Bronchial epithelial cell (primary cell): ENCODE measurements around the gene PRRT1. TPM values are rescaled to one million over a fixed set of nuclear protein-coding genes. Genes with fewer than 3 reads are reported as not detected.

ENCODE experiments used
- DNase-seq: peaks from one replicate; pipeline ENCODE4 v3.0.0-alpha.2; 2010; ENCODE audit warnings: low read depth
- FAIRE-seq: peaks from 2 replicates; lab custom pipeline; 2011; peaks lifted over from hg19 to GRCh38; lab: Jason Lieb, UNC
- H3K27me3 ChIP-seq: 2 replicates; pipeline ENCODE4 v1.5.1; 2011; ENCODE audit warnings: low read length; ENCODE audit not compliant: control insufficient read depth, insufficient read depth
- H3K36me3 ChIP-seq: 2 replicates; pipeline ENCODE4 v1.5.1; 2011; ENCODE audit warnings: low read length; ENCODE audit not compliant: control insufficient read depth, insufficient read depth
- H3K4me3 ChIP-seq: 2 replicates; pipeline ENCODE4 v1.5.1; 2011; ENCODE audit warnings: mild to moderate bottlenecking, low read depth, low read length, control low read depth
- total RNA-seq: library from RNA; depleted of rRNA; stranded (reverse); fragments of >200 nt; gene quantifications from 2 replicates; pipeline ENCODE4 v1.2.1, GENCODE V29; 2014
- TF ChIP-seq, protein P1 (sequence below): IDR thresholded peaks from 2 replicates; pipeline ENCODE4 v1.5.1; 2011; ENCODE audit warnings: mild to moderate bottlenecking, moderate library complexity, low read length, control low read depth, inconsistent platforms; ENCODE audit not compliant: insufficient read depth, severe bottlenecking

PRRT1 gene
- total RNA-seq, 1 donor from 2014 or later, result not detected

DNA sequence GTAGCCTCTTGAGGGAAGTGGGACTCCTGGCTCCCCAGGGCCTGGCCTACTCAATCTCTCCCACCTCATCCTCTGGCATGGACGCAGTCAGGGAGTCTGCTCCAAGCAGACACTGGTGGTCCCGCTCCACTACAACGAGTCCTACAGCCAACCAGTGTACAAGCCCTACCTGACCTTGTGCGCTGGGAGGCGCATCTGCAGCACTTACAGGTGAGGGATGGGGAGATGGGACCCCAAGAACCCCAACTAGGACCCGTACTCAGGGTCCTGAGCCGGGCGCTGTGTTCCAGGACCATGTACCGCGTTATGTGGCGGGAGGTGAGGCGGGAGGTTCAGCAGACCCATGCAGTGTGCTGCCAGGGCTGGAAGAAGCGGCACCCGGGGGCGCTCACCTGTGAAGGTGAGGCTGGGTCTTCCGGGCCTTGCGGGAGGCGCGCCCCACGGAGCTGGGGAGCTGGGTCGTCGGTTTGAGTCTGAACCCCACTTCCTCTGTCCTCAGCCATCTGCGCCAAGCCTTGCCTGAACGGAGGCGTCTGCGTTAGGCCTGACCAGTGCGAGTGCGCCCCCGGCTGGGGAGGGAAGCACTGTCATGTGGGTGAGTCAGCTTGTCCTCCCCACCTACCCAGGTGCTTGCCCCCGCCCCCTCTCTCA lies 14.8 kb upstream of the PRRT1 start:
- TF ChIP-seq, protein P1, sequence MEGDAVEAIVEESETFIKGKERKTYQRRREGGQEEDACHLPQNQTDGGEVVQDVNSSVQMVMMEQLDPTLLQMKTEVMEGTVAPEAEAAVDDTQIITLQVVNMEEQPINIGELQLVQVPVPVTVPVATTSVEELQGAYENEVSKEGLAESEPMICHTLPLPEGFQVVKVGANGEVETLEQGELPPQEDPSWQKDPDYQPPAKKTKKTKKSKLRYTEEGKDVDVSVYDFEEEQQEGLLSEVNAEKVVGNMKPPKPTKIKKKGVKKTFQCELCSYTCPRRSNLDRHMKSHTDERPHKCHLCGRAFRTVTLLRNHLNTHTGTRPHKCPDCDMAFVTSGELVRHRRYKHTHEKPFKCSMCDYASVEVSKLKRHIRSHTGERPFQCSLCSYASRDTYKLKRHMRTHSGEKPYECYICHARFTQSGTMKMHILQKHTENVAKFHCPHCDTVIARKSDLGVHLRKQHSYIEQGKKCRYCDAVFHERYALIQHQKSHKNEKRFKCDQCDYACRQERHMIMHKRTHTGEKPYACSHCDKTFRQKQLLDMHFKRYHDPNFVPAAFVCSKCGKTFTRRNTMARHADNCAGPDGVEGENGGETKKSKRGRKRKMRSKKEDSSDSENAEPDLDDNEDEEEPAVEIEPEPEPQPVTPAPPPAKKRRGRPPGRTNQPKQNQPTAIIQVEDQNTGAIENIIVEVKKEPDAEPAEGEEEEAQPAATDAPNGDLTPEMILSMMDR, result no peak
- no peak for DNase-seq
- no peak for FAIRE-seq
- peaks cover 18% of the 10 kb centered on the region for H3K36me3 ChIP-seq
- H3K4me3 ChIP-seq, result no peak overlapping the region
- no peaks in the 10 kb centered on the region for H3K27me3 ChIP-seq

DNA sequence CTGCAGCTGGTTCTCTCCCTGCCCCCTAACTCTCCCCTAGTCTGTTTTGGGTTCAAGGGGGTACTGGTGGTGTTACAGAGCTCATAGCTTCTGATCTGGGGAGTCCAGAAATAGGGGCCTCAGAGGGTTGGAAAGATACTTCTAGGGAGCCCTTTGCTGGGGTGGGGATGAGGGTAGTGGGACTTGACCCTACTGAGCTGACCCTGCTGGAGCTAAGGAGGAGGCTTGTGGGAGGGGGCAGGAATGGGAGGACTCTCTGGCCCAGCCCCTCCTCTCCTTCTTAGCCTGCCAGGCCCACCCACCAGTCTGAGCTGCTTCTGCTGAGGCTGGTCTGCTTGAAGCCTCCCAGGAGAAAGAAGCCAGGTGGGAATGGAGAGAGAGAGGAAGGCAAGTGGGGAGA lies 12.6 kb upstream of the PRRT1 start, which contains the start of gene EGFL8:
Gene EGFL8 (plus strand): TSS at position 301 of the 400 bp plus-strand sequence. CDS start 1,571 bp downstream, outside the sequence.
- no peak for FAIRE-seq
- no peaks in the 10 kb centered on the region for H3K27me3 ChIP-seq
- no peak for DNase-seq
- peaks cover 7% of the 10 kb centered on the region for H3K36me3 ChIP-seq
- H3K4me3 ChIP-seq, result no peak within 1 kb of the TSS
- TF ChIP-seq, protein P1, result no peak

DNA sequence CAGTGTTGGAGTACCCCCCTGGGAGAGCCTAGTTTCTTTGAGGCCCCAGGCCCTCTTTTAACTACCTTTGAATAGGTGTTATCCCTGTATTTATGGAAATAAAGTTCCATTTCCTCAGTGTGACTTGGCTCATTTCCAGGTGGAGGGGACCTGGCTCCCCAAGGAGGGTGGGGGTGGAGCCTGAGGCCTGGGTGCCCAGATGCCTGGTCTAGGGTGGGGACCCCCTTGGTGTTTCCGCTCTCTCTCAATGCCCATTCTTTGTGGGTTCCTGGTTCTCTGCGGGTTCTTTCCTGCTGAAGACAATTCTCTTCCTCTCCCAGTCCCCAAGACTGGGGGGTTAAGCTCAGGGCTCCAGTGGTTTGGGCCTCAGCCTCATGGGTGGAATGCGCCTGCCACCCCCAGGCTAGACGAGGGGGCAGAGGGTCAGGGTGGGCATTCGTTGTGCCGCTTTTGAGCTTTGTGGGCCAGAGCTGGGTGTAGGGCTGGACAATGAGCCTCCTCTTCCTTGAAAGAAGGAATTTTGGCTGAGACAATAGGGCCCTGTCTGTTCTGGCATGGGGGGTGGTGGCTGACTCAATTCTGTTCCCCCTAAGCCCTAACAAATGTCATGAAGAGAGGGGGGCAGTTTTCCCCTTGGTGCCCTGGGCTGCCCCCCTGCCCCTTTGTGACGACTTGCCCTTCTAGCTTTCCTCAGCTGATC lies 12.0 kb upstream of the PRRT1 start:
- H3K4me3 ChIP-seq, result no peak overlapping the region
- no peaks in the 10 kb centered on the region for H3K27me3 ChIP-seq
- DNase-seq (no peak), FAIRE-seq (no peak)
- TF ChIP-seq, protein P1, result no peak
- H3K36me3 ChIP-seq, result peaks cover 5% of the 10 kb centered on the region

DNA sequence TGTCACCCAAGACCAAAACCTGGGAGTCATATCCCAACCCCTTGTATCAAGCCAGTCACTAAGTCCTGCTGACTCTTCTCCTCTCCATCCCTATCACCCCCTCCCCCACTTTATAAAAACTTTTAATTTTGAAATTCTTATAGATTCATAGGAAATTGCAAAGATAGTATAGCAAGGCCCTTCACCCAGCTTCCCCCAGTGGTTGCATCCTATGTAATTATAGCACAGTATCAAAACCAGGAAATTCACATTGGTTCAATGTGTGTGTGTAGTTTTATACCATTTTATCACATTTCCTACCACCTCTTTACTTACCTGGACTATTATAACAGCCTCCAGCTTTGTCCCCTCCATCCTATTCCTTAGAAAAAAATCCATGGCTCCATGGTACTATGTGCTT lies 6.3 kb upstream of the PRRT1 start:
- peaks cover 9% of the 10 kb centered on the region for H3K36me3 ChIP-seq
- TF ChIP-seq, protein P1, result no peak
- no peak for DNase-seq
- no peaks in the 10 kb centered on the region for H3K27me3 ChIP-seq
- FAIRE-seq, result no peak
- no peak overlapping the region for H3K4me3 ChIP-seq

DNA sequence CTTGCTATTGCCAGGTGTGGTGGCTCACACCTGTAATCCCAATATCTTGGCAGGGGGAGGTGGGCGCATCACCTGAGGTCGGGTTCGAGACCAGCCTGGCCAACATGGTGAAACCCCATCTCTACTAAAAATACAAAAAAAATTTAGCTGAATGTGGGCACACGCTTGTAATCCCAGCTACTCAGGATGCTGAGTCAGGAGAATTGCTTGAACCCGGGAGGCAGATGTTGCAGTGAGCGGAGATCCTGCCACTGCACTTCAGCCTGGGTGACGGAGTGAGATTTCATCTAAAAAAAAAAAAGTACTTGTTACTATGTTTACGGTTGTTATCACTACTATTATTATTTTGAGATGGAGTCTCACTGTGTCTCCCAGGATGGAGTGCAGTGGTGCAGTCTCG lies 5.2 kb upstream of the PRRT1 start:
- Histone ChIP-seq H3K36me3 (peaks cover 7% of the 10 kb centered on the region), H3K4me3 (no peak overlapping the region), H3K27me3 (no peaks in the 10 kb centered on the region)
- no peak for DNase-seq
- no peak for FAIRE-seq
- TF ChIP-seq, protein P1, result no peak
